ENCODE measurements around the gene RAF1.

RAF1 gene

GRCh38 chr3:12578742-12579141 is 85.2 kb downstream of the RAF1 start:
- DNase-seq (ENCODE audit: low read depth): no peak
- no peak overlapping the region for H3K4me3 ChIP-seq (ENCODE audit: low read length)
- peak; percentile 38 for TF ChIP-seq CTCF (conservative IDR thresholded peaks at IDR 0.05; ENCODE audit: low read length)

GRCh38 chr3:12577379-12577778 is 86.5 kb downstream of the RAF1 start:
- no peak for TF ChIP-seq CTCF (conservative IDR thresholded peaks at IDR 0.05; ENCODE audit: low read length)
- DNase-seq (ENCODE audit: low read depth): no peak
- H3K4me3 ChIP-seq (ENCODE audit: low read length): no peak overlapping the region

GRCh38 chr3:12574661-12575060 is 89.3 kb downstream of the RAF1 start:
- no peak for TF ChIP-seq CTCF (conservative IDR thresholded peaks at IDR 0.05; ENCODE audit: low read length)
- H3K4me3 ChIP-seq (ENCODE audit: low read length): no peak overlapping the region
- DNase-seq (ENCODE audit: low read depth): no peak

GRCh38 chr3:12574131-12574530 is 89.8 kb downstream of the RAF1 start:
- DNase-seq (ENCODE audit: low read depth): no peak
- TF ChIP-seq CTCF (conservative IDR thresholded peaks at IDR 0.05; ENCODE audit: low read length): no peak

GRCh38 chr3:12571986-12572385 is 91.9 kb downstream of the RAF1 start:
- no peak overlapping the region for H3K4me3 ChIP-seq (ENCODE audit: low read length)
- TF ChIP-seq CTCF (conservative IDR thresholded peaks at IDR 0.05; ENCODE audit: low read length): no peak

More at GRCh38 chr3:12574131-12574530, 89.8 kb downstream of the RAF1 start:
- H3K4me3 ChIP-seq (ENCODE audit: low read length): no peak overlapping the region

GRCh38 chr3:12569836-12570235 is 94.1 kb downstream of the RAF1 start:
- TF ChIP-seq CTCF (conservative IDR thresholded peaks at IDR 0.05; ENCODE audit: low read length): no peak
- DNase-seq (ENCODE audit: low read depth): no peak
- no peak overlapping the region for H3K4me3 ChIP-seq (ENCODE audit: low read length)

More at GRCh38 chr3:12571986-12572385, 91.9 kb downstream of the RAF1 start:
- no peak for DNase-seq (ENCODE audit: low read depth)

- TF ChIP-seq CTCF (conservative IDR thresholded peaks at IDR 0.05; ENCODE audit: low read length): no peak
- DNase-seq (ENCODE audit: low read depth): no peak
- H3K4me3 ChIP-seq (ENCODE audit: low read length): no peak overlapping the region
Observed at GRCh38 chr3:12568747-12569146, 95.2 kb downstream of the RAF1 start.

Data from AG10803 (cell line).